KMS-11 (cell line): ENCODE data around the gene TUSC1.
"Not testable (repeated sequence)": the region's sequence is repeated elsewhere in the genome, so short reads cannot be mapped to it uniquely, and the experiment has no call there.

Source experiments
- H2AFZ ChIP-seq: fragments of 200-600 bp; sonication (generic); 2 replicates; pipeline ENCODE4 v1.6.1; 2016; ENCODE audit warnings: antibody characterized with exemption, mixed run types, low read depth
- H3K27ac ChIP-seq: fragments of 200-600 bp; sonication (generic); 2 replicates; pipeline ENCODE4 v1.6.1; 2016; ENCODE audit warnings: mild to moderate bottlenecking, mixed run types
- H3K27me3 ChIP-seq: fragments of 200-600 bp; sonication (generic); 2 replicates; pipeline ENCODE4 v1.6.1; 2017; ENCODE audit warnings: mild to moderate bottlenecking, low read depth, mixed run types, moderate library complexity; ENCODE audit not compliant: insufficient read depth
- H3K36me3 ChIP-seq: fragments of 200-600 bp; sonication (generic); 2 replicates; pipeline ENCODE4 v1.6.1; 2017; ENCODE audit warnings: mild to moderate bottlenecking, mixed run types; ENCODE audit not compliant: insufficient read depth
- H3K4me1 ChIP-seq: fragments of 200-600 bp; sonication (generic); 2 replicates; pipeline ENCODE4 v1.6.1; 2016; ENCODE audit warnings: mild to moderate bottlenecking, low read depth, mixed run types; ENCODE audit not compliant: poor library complexity, severe bottlenecking
- H3K4me2 ChIP-seq: fragments of 200-600 bp; sonication (generic); 2 replicates; pipeline ENCODE4 v1.7.0; 2016; ENCODE audit warnings: mild to moderate bottlenecking, mixed run types
- H3K4me3 ChIP-seq: fragments of 200-600 bp; sonication (generic); IDR thresholded peaks from 2 replicates; pipeline ENCODE4 v1.6.1; 2017; ENCODE audit warnings: low read depth, low read length, mixed read lengths; ENCODE audit not compliant: insufficient read depth
- H3K79me2 ChIP-seq: fragments of 200-600 bp; sonication (generic); 2 replicates; pipeline ENCODE4 v1.6.1; 2016; ENCODE audit warnings: low read depth, mixed run types; ENCODE audit not compliant: insufficient read depth
- H3K9ac ChIP-seq: fragments of 200-600 bp; sonication (generic); 2 replicates; pipeline ENCODE4 v1.6.1; 2016; ENCODE audit warnings: mild to moderate bottlenecking, mixed run types
- H4K20me1 ChIP-seq: fragments of 200-600 bp; sonication (generic); 2 replicates; pipeline ENCODE4 v1.6.1; 2016; ENCODE audit warnings: mild to moderate bottlenecking, mixed run types; ENCODE audit not compliant: insufficient read depth
- CTCF ChIP-seq: fragments of 200-600 bp; sonication (generic); conservative IDR thresholded peaks from 2 replicates; pipeline ENCODE4 v1.6.1; 2017; ENCODE audit warnings: low read depth, mild to moderate bottlenecking, antibody characterized with exemption, low read length, moderate library complexity, mixed read lengths

TUSC1 gene

GRCh38 chr9:25709941-25710340 lies 31.7 kb upstream of the TUSC1 start:
- Histone ChIP-seq H3K27ac (no peak overlapping the region), H3K27me3 (no peaks in the 10 kb centered on the region), H3K4me3 (no peak overlapping the region), H3K36me3 (no peaks in the 10 kb centered on the region), H3K4me1 (no peaks in the 10 kb centered on the region), H3K79me2 (no peaks in the 10 kb centered on the region), H3K4me2 (no peak overlapping the region), H2AFZ (no peak overlapping the region), H4K20me1 (no peaks in the 10 kb centered on the region), H3K9ac (no peak overlapping the region)
- no peak for TF ChIP-seq CTCF

GRCh38 chr9:25704800-25705199 lies 26.6 kb upstream of the TUSC1 start:
- Histone ChIP-seq H3K36me3 (no peaks in the 10 kb centered on the region), H3K27me3 (no peaks in the 10 kb centered on the region), H3K4me1 (no peaks in the 10 kb centered on the region), H3K9ac (no peak overlapping the region), H4K20me1 (no peaks in the 10 kb centered on the region), H3K4me3 (no peak overlapping the region), H2AFZ (no peak overlapping the region), H3K79me2 (no peaks in the 10 kb centered on the region), H3K4me2 (no peak overlapping the region), H3K27ac (no peak overlapping the region)
- TF ChIP-seq CTCF = no peak

- H3K36me3 ChIP-seq = no peaks in the 10 kb centered on the region
- no peak overlapping the region for H3K4me3 ChIP-seq
- no peaks in the 10 kb centered on the region for H4K20me1 ChIP-seq
- H2AFZ ChIP-seq = no peak overlapping the region
- no peaks in the 10 kb centered on the region for H3K27me3 ChIP-seq
- H3K4me2 ChIP-seq = no peak overlapping the region
- H3K27ac ChIP-seq = no peak overlapping the region
- no peaks in the 10 kb centered on the region for H3K4me1 ChIP-seq
- TF ChIP-seq CTCF = no peak
- no peak overlapping the region for H3K9ac ChIP-seq
- H3K79me2 ChIP-seq = no peaks in the 10 kb centered on the region
These were observed 25.6 kb upstream of the TUSC1 start for GRCh38 chr9:25703701-25704357.

- H3K4me1 ChIP-seq = no peaks in the 10 kb centered on the region
- TF ChIP-seq CTCF = no peak
- H3K4me3 ChIP-seq = no peak overlapping the region
- no peaks in the 10 kb centered on the region for H3K27me3 ChIP-seq
- H3K27ac ChIP-seq = no peak overlapping the region
- H3K79me2 ChIP-seq = no peaks in the 10 kb centered on the region
- H3K36me3 ChIP-seq = no peaks in the 10 kb centered on the region
- no peak overlapping the region for H3K4me2 ChIP-seq
- no peak overlapping the region for H2AFZ ChIP-seq
- H4K20me1 ChIP-seq = no peaks in the 10 kb centered on the region
- no peak overlapping the region for H3K9ac ChIP-seq
These were observed 24.3 kb upstream of the TUSC1 start for GRCh38 chr9:25702536-25702935.

GRCh38 chr9:25700899-25701298 lies 22.7 kb upstream of the TUSC1 start:
- not testable (repeated sequence) for H2AFZ ChIP-seq, H3K36me3 ChIP-seq, H3K79me2 ChIP-seq, H3K4me3 ChIP-seq, H3K9ac ChIP-seq, H4K20me1 ChIP-seq, H3K4me2 ChIP-seq, H3K27ac ChIP-seq, H3K4me1 ChIP-seq, H3K27me3 ChIP-seq
